HG03457 (cell line): ENCODE results near the gene TMEM243.
"Not testable (repeated sequence)": the region's sequence is repeated elsewhere in the genome, so short reads cannot be mapped to it uniquely, and the experiment has no call there.

ENCODE experiments used
- ATAC-seq: cut with Tn5 transposase; IDR thresholded peaks from one replicate; pipeline ENCODE4 v1.9.1; 2021; ENCODE audit warnings: moderate number of reproducible peaks; ENCODE audit not compliant: unreplicated experiment

The TMEM243 gene

DNA sequence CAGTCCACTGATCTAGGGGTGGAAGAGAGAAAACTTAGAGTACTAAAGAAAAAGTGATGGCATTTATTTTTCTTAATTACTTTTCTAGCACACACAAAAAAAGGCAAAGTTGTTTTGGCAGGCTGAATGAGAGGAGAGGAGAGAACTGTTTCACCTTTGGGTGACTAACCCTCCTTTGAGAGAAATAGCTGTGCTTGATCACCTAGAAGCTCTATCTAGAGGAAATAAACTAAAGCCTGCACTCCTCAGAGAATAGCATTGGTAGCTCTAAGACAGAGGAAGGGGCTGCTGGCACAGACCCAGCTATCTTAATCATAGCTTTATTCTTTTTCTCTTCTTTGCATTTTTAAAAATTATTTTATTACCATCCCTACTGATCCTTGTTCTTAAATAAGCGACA is 6.3 kb downstream of the TMEM243 start:
- no peak for ATAC-seq

DNA sequence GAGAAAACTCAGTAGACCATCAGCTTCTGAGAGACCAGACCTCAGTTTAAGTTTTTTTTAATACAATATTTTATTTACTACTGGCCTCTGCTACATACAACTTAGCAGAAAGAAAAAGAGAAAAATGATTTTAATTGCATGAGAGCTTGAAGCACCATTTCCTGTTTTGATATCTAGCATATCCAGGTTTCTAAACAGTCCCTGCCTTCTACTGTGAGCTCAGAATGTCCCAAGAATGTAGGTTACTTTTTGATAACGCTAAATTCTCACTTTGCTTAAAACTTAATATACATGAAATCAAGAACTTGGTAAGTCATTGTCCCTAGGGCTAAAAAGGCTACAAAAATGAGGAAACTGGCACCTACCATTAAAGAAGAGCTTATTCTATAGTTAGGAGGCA is 7.0 kb downstream of the TMEM243 start:
- no peak for ATAC-seq

DNA sequence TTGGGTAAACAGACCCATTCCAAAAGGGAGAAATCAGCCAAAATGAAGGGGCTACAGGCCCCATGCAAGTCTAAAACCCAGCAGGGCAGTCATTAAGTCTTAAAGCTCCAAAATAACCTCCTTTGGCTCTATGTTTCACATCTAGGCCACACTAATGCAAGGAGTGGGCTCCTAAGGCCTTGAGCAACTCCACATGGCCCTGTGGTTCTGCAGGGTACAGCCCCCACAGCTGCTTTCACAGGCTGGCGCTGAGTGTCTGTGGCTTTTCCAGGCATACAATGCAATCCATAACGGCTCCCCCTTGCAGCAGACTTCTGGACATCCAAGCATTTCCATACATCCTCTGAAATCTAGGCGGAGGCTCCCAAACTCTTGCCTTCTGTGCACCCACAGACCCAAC is 9.0 kb downstream of the TMEM243 start:
- ATAC-seq = no peak

DNA sequence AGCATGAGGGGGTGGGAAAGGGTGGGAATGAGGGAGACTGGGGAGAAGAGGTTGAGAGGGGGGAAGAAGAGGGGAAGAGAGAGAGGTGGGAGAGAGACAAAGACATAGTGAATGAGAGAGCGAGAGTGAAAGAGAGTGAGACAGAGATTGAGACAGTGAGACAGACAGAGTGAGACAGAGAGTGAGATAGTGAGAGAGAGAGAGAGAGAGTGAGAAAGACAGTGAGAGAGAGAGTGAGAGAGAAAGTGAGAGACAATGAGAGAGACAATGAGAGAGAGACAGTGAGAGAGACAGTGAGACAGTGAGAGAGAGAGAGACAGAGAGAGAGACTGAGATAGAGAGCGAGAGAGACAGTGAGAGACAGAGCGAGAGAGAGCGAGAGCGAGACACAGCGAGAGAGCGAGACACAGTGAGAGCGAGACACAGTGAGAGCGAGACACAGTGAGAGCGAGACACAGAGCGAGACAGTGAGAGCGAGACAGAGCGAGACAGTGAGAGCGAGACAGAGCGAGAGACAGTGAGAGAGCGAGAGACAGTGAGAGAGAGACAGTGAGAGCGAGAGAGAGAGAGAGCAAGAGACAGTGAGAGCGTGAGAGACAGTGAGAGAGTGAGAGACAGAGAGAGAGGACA is 10.1 kb downstream of the TMEM243 start:
- ATAC-seq = no peak

DNA sequence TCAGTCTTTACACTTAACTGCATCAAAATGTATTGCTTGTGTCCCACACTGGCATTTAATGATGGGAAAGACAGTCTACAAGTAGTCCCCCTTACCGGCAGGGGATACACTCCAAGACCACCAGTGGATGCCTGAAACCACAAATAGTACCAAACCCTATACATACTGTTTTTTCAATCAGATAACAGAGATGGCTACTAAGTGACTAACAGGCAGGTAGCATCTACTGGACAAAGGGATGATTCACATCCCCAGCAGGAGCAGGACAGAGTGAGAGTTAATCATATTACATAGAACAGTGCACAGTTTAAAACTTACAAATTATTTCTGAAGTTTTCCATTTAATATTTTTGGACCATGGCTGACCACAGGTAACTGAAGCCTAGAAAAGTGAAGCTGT is 13.2 kb downstream of the TMEM243 start:
- ATAC-seq = no peak

DNA sequence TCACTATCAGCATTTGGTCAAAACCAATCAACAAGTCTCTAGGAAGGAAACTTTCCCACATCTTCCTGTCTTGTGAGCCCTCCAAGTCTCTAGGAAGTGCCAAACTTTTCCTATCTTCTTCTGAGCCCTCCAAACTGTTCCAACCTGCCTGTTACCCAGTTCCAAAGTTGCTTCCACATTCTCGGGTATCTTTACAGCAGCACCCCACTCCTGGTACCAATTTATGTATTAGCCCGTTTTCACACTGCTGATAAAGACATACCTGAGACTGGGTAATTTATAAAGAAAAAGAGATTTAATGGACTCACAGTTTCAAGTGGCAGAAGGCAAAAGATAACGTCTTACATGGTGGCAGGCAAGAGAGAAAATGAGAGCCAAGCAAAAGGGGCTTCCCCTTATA is 13.8 kb downstream of the TMEM243 start:
- not testable (repeated sequence) for ATAC-seq

DNA sequence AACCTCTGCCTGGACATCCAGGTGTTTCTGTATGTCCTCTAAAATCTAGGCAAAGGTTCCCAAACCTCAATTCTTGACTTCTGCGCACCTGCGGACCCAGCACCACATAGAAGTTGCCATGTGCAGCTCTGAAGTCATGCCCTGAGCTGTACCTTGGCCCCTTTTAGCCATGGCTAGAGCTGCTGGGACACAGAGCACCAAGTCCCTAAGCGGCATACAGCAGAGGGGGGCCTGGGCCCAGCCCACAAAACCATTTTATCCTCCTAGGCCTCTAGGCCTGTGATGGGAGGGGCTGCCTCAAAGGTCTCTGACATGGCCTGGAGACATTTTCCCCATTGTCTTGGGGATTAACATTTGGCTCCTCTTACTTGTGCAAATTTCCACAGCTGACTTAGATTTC is 14.6 kb downstream of the TMEM243 start:
- no peak for ATAC-seq

DNA sequence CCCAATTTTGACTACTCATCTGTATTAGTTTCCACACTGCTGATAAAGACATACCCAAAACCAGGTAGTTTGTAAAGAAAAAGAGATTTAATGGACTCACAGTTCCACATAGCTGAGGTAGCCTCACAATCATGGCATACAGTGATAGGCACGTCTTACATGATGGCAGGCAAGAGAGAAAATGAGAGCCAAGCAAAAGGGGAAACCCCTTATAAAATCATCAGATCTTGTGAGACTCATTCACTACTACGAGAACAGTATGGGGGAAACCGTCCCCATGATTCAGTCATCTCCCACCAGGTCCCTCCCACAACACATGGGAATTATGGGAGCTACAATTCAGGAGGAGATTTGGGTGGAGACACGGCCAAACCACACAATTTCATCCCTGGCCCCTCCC is 15.6 kb downstream of the TMEM243 start:
- ATAC-seq = not testable (repeated sequence)

DNA sequence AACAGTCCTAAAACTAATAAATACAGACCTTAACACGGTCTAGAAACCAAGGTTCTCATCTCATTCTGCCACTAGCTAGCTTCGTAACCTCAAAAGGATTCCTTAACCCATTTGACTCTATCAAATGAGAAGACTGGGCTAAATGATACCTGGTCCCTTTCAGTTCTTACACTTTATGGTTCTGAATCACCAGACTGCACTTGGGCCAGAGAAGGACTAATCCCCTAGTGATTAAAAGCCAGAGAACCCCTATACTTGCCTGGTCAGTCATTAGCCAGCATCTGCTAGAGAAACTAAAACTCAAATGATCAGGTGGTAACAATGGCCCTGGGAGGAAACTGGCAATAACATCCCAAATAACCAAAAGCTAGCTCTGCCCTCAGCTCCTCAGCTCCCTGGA is 16.8 kb downstream of the TMEM243 start:
- peak; percentile 33 for ATAC-seq

DNA sequence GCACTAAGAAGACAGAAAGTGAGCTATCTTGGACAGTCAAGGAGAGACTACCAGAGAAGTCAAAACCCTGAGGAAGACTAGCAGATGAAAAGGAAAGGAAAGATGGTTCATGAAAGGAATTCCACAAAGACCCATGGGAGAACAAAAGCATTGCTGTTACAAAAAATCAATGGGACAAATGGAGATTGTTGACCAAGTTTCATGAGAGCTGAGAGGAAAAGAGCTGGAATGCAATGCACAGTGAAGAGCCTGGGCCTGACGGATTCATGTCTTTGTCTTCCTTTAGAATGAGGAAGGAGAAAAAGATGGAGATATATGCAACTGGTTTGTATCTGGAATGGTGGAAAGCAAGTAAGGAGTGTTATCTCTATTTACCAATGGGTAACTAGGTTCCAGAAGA is 17.3 kb downstream of the TMEM243 start:
- ATAC-seq = no peak

DNA sequence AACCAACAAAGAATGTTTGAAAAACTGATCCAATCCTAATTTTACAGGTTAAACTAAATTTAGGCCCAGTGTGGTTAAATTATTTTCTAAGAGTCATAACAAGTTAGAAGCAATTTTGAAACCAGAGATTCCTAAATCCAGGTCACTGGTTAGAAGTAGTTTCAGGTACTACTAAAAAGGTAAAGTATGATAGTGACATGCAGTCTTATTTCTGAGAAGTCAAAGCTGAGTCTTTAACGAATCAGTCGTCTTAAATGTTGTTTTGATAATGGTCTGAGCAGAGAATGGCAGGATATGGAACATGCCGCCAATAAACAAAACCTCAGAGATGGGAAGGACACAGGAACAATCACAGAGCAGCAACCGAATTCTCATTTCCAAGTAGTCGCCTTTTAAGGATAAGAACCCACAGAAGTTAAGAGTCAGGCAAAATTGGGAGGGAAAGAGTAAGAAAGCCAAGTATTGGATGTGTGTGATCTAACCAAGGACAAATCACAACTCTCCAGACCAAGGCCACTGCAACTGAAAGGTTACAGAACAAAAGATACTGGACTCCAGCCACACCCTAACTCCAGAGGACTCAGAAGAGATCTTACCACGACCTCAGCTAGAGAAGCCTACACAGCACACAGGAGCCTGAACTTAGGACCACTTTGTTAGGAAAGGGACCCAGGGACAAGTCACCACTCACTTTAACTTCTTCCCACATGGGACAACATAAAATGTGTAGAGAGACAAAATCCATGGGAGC is 19.7 kb downstream of the TMEM243 start:
- ATAC-seq = no peak

DNA sequence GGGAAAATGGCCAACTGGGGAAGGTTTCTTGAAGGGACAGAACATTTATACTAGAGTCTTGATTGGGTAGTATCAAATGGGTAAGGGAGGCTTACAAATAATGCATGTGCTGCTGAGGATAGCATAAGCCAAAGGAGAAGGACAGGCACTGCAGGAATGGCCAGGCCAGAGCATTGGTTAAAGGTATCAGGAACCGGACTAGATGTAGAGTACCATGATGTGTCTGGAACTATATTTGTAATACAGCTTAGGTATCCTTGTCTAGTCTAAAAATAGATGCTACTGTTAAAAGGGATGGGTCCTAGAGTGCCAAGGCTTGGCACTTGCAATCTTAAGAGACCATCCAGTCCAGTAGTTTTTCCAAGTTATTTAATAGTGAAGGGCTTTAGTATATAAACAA is 20.3 kb downstream of the TMEM243 start:
- ATAC-seq = no peak

DNA sequence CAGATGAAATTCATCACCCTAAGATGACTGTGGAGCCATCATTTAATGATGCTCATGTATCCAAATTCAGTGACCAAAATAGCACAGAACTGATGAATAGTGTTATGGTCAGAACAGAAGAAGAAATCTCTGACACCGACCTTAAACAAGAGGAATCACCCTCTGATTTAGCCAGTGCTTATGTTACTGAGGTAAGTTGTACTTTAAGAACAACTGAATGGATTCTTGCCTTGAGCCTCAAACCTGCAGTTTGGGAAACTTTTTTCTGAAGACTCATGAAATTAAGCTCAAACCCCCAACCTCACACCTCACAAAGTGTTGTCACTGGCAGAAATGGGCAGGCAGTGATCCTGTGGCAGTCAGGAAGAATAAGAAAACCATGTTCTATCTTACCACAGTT is 25.6 kb downstream of the TMEM243 start:
- no peak for ATAC-seq

DNA sequence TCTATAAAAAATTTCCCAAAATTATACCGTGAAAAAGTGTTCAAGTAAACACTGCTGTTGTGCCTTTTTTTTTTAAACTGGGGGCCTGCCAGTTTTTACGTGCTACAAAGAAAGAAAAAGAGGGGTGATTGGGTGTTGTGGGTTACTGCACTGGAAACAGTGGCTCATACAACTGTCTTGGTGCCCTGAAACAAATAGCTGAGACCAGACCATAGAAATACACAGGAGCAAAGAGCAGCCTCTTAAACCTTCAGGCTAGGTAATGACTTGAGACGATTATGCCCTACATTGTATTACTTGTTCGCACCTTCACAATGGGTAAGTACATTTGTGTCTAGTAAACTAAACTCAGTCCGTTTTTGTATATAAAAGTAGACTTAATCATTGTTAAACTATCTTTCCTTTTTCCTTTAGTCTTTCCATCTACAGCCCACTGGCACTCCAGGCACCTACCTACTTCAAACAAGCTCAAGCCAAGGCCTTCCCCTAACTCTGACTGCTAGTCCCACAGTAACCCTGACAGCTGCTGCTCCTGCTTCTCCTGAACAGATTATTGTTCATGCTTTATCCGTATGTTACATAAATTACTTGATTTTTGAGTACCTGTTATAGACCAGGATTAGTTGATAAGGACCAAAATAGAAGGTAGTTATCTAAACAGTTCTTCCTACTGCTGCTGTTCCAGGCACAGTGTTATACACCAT is 26.6 kb downstream of the TMEM243 start:
- no peak for ATAC-seq

DNA sequence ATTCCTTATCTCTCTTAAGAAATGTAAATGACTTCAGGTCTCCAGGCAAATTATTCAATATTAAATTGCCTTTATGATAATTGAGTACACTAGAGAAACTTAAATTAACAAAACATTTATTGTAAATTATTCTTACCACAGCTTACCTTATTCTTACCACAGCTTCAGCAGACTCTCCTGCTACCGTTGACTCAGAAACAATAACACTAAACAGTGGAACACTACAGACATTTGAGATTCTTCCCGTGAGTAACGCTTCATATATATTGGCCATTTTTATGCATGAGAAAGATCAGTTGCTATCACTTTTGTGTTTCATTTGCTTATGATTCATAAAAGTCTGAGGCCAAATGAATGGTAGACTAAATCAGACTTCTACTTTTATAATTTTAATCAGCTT is 28.7 kb downstream of the TMEM243 start:
- no peak for ATAC-seq

DNA sequence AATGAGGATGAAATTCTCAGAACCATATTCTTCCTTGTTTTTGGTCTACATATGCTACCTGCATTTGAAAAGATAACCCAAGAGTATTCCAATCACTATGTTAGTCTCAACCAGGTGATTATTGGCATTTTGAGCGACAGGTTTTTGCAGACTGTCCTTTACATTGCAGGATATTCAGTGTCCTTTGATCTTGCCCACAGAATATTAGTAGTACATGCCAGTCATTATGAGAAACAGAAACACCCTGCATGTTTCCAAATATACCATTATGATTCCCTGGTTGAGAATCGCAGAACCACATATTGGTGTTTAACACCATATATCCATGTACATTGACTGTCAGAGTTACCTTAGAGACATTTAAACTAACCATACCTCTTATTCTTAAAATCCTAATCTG is 30.6 kb downstream of the TMEM243 start:
- ATAC-seq = no peak

DNA sequence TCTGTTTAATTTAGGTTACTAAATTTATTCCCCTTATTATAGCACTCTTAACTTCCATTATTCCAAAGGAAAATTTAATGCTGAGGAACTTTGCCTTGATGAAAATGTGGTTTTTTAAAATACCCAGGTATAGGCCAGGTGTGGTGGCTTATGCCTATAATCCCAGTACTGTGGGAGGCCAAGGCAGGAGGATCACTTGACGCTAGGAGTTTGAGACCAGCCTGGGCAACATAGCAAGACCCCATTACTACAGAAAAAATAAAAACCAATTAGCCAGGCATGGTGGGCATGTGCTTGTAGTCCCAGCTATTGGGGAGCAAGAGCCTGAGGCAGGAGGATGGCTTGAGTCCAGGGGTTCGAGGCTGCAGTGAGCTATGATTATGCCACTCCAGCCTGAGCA is 32.4 kb downstream of the TMEM243 start:
- no peak for ATAC-seq

DNA sequence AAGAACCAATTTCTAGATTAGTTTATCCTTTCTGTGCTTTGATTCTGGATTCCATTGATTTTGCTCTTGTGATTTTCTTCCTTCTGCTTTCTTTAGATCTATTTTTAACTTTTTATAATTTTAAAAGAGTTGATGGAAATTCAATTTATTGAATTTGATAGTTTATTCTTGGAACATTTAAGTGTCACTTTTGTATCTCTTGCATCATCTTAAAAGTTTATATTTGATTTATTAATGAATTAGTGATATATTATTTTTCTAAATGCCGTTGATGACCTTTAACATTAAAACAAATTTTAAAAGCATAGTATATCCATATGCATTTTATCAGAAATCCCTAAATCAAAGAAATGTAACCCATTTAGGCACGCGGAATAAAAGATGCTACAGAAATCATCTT is 40.4 kb downstream of the TMEM243 start:
- ATAC-seq = no peak

DNA sequence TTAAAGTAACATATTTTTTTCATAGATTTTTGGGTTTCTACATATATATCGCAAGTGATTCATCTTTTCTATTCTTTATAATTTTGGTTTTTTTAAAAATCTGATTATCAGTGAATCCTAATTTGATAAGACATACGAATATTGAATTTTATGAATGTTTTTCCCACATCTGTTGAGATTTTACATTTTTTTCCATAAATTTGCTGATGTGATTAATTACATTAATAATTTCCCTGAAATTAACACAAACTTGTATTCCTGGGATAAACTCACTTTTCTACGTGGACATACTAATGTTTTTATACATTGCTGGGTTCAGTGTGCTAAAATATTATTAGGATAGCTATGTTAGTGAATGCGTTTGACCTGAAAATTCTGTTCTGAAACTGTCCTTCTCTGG is 41.2 kb downstream of the TMEM243 start:
- ATAC-seq = no peak

DNA sequence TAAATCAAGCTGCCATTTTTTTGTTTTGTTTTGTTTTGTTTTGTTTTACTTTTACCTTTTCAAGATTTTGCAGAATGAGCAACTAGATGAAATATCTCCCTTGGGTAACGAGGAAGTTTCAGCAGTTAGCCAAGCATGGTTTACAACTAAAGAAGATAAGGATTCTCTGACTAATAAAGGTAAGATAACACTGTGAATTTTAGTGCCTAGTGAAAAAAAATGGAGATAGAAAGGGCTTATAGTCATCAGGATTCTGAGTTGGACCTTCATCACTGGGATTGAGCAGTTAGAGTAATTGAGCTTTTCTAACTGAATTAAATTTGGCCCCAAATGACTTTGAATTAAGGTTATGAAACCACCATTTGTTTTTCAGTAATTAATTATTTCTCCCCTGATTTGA is 46.1 kb downstream of the TMEM243 start:
- no peak for ATAC-seq

DNA sequence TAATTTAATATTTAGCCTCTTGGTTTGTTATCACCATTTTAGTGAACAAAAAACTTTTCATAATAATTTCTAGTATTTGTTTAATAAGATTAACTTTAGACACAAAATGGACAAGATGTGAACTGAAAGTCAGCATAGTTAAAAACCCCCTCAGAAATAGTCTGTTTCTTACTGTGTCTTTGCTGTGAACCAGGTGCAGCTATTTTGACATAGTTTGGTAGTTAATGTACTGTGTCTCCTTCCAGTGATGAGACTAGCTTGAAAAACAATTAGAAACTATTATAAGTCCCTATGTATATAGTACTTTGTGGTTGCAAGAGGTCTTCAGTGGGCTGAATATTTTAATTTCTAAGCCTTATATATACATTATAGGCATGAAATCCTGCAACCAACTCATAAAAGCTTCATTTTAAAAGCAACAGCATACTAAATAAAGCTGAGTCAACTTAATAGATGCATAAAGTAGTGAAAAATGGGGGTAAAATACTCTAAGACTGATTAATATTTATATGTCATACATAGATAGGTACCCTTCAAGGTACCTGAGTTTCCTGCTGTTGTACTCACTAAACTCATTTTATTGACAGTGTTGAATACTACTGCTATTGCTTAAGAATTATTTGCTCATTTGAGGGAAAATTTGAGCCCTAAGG is 48.1 kb downstream of the TMEM243 start:
- ATAC-seq = no peak

DNA sequence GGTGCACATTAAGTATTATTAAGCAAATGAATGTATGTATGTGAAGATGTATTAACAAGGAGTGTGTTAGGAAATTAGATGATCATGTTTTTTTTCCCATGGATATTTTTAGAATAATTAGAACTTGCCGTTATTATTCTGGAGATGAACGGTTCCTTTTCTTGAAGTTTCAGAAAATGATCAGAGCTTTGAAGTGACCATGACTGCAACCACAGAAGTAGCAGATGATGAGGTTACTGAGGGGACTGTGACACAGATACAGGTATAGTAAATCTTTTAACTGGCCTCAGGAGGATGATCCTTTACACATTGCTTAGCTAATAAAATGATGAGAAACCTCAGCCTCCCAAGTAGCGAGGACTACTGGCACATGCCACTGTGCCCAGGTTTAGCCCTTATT is 48.7 kb downstream of the TMEM243 start:
- no peak for ATAC-seq
